K562 (cell line): ENCODE data around the gene MEIKIN. TPM values are rescaled to one million over a fixed set of nuclear protein-coding genes. Genes with fewer than 3 reads are reported as not detected.

Source experiments
- ATF7 ChIP-seq: fragments of 450-650 bp; IDR thresholded peaks from 2 replicates; pipeline ENCODE4 v1.7.1; 2014; ENCODE audit warnings: mild to moderate bottlenecking, moderate library complexity
- BRD9 ChIP-seq: fragments of 450-650 bp; IDR thresholded peaks from 2 replicates; pipeline ENCODE4 v1.6.1; 2018; ENCODE audit warnings: low read depth; ENCODE audit not compliant: partially characterized antibody
- CAMTA2 ChIP-seq: fragments of 250-450 bp; sonication (Bioruptor Pico); conservative IDR thresholded peaks from 2 replicates; pipeline ENCODE4 v1.5.1; 2022
- CSDE1 ChIP-seq, 2 experiments: fragments of 450-650 bp; IDR thresholded peaks; 2 replicates each; pipeline ENCODE4 v1.6.1; 2016; ENCODE audit warnings: mild to moderate bottlenecking in 1 of 2
- E2F8 ChIP-seq: fragments of 450-650 bp; IDR thresholded peaks from 2 replicates; pipeline ENCODE4 v1.7.1; 2018; ENCODE audit warnings: mild to moderate bottlenecking, low read depth; ENCODE audit not compliant: partially characterized antibody
- GABPB1 ChIP-seq: sonication (generic); formaldehyde crosslinking; IDR thresholded peaks from 2 replicates; pipeline ENCODE4 v1.8.0; 2022; ENCODE audit warnings: mild to moderate bottlenecking, missing genetic modification reagents
- HEY1 ChIP-seq: fragments of 250-450 bp; sonication (Bioruptor Pico); IDR thresholded peaks from 2 replicates; pipeline ENCODE4 v1.5.0; 2020; ENCODE audit warnings: mild to moderate bottlenecking, moderate library complexity, borderline replicate concordance
- MAX ChIP-seq: sonication (generic); formaldehyde crosslinking; IDR thresholded peaks from 2 replicates; pipeline ENCODE4 v1.9.0; 2022; ENCODE audit warnings: mild to moderate bottlenecking, missing genetic modification reagents
- NFYB ChIP-seq: IDR thresholded peaks from 2 replicates; pipeline ENCODE4 v1.6.1; 2011; ENCODE audit warnings: mild to moderate bottlenecking, moderate library complexity; ENCODE audit not compliant: insufficient read length; ENCODE audit errors: extremely low read depth
- PCBP1 ChIP-seq: fragments of 200-400 bp; formaldehyde crosslinking; IDR thresholded peaks from 2 replicates; pipeline ENCODE4 v1.6.1; 2018; ENCODE audit warnings: mild to moderate bottlenecking, low read depth, low read length; ENCODE audit not compliant: poor library complexity, severe bottlenecking
- PHF8 ChIP-seq: fragments of 200-600 bp; sonication (generic); IDR thresholded peaks from 2 replicates; pipeline ENCODE4 v1.6.1; 2012; ENCODE audit warnings: mixed run types, mild to moderate bottlenecking, inconsistent platforms, low read length, moderate library complexity, borderline replicate concordance
- RAD51 ChIP-seq: fragments of 450-650 bp; IDR thresholded peaks from 2 replicates; pipeline ENCODE4 v1.7.1; 2016; ENCODE audit warnings: low read depth, mild to moderate bottlenecking, borderline replicate concordance
- SRSF7 ChIP-seq: fragments of 200-400 bp; formaldehyde crosslinking; optimal IDR thresholded peaks from 2 replicates; pipeline ENCODE3; 2017; ENCODE audit warnings: mild to moderate bottlenecking, low read depth, low read length
- SUPT5H ChIP-seq: fragments of 450-650 bp; IDR thresholded peaks from 2 replicates; pipeline ENCODE4 v1.6.1; 2016
- THAP7 ChIP-seq: fragments of 250-450 bp; sonication (Bioruptor Pico); IDR thresholded peaks from 2 replicates; pipeline ENCODE4 v1.5.0; 2021
- ZNF280B ChIP-seq: fragments of 250-450 bp; sonication (Bioruptor Pico); IDR thresholded peaks from 2 replicates; pipeline ENCODE4 v1.5.1; 2021; ENCODE audit warnings: mild to moderate bottlenecking
- ZNF717 ChIP-seq: fragments of 250-450 bp; sonication (Bioruptor Pico); IDR thresholded peaks from 2 replicates; pipeline ENCODE4 v1.5.0; 2021
- ZNF75A ChIP-seq: fragments of 450-650 bp; formaldehyde crosslinking; IDR thresholded peaks from 2 replicates; pipeline ENCODE4 v1.4.0; 2020; ENCODE audit warnings: mild to moderate bottlenecking
- polyA plus RNA-seq, 8 experiments: library from polyadenylated mRNA; depleted of rRNA in 4 of 8; stranded (reverse) in 5 of 8; unstranded in 3 of 8; fragments of >200 nt; fragmentation: Nextera tagmentation in 2 of 8; fragmentation: Illumina TruSeq in 1 of 8; extraction: Ambion mirVana in 2 of 8; extraction: Trizol in 1 of 8; gene quantifications; 2 replicates each; pipeline versions ENCODE4 v1.2.1 to v1.2.3, GENCODE V29; 2011 to 2014; ENCODE audit warnings: inconsistent platforms in 1 of 8, missing spikeins in 1 of 8
- total RNA-seq, 7 experiments: library from RNA; depleted of rRNA in 6 of 7; stranded (reverse); fragments of >200 nt in 6 of 7; fragmentation: Illumina TruSeq in 2 of 7; extraction: Trizol in 2 of 7; gene quantifications; 2 replicates each; pipeline versions ENCODE4 v1.2.1 to v1.2.3, GENCODE V29; 2011 to 2021; ENCODE audit warnings: low replicate concordance in 1 of 7

Gene MEIKIN
- total and polyA plus RNA-seq, 9 of the 15 experiments (the other 6 are each of a cell fraction or from before 2014, with no cell fraction given) = 0.18 TPM; not detected in 8

GRCh38 chr5:131796793-131797693 lies 148.4 kb downstream of the MEIKIN start, which contains the start of gene FNIP1 (continued):
- TF ChIP-seq MAX (CRISPR knock-in tag) = peak; percentile 100
- peak; percentile 89; the same call in 1 of the 2 replicates for TF ChIP-seq PHF8
- peak; percentile 36 for TF ChIP-seq NFYB
- TF ChIP-seq SRSF7 = no peak
- TF ChIP-seq BRD9 = no peak
- TF ChIP-seq ZNF75A (CRISPR knock-in tag) = no peak
- TF ChIP-seq ATF7 = peak; percentile 84
- TF ChIP-seq CAMTA2 = 0 out of 2 replicates have a peak, but pooled peaks have one; percentile 19
- TF ChIP-seq GABPB1 (CRISPR knock-in tag) = peak; percentile 66; the same call in 1 of the 2 replicates
- peak; percentile 95 for TF ChIP-seq SUPT5H
- TF ChIP-seq RAD51 = peak; percentile 98
- TF ChIP-seq ZNF717 (CRISPR knock-in tag) = no peak
- TF ChIP-seq THAP7 = 0 out of 2 replicates have a peak, but pooled peaks have one; percentile 23
- TF ChIP-seq ZNF280B (CRISPR knock-in tag) = no peak
- TF ChIP-seq CSDE1 (IDR thresholded peaks at IDR 0.05) = no peak
- peak; percentile 83 for TF ChIP-seq PCBP1
- TF ChIP-seq E2F8 = peak; percentile 66
- peak; percentile 38; the same call in 1 of the 2 replicates for TF ChIP-seq HEY1
